H1 (cell line): ENCODE data around the gene RASL11B. TPM values are rescaled to one million over a fixed set of nuclear protein-coding genes. Genes with fewer than 3 reads are reported as not detected.

ENCODE experiments used
- CTCF ChIA-PET: fragments of 300-600 bp; sonication (Branson Sonifier 250); formaldehyde crosslinking; loops from one replicate; lab custom pipeline; 2021; ENCODE audit not compliant: partially characterized antibody; lab: Charles Lee
- POLR2A ChIA-PET: fragments of 300-600 bp; sonication (Branson Sonifier 250); formaldehyde crosslinking; loops from one replicate; lab custom pipeline; 2021; ENCODE audit warnings: inconsistent platforms; ENCODE audit not compliant: partially characterized antibody; lab: Charles Lee
- DNase-seq, 2 experiments: peaks; one replicate each; pipeline versions ENCODE4 v3.0.0 to v3.0.0-alpha.2; 2010 to 2022; ENCODE audit warnings: low spot score in 2 of 2, low read depth in 1 of 2, mixed read lengths in 1 of 2
- FAIRE-seq: peaks from 2 replicates; lab custom pipeline; 2011; peaks lifted over from hg19 to GRCh38; lab: Jason Lieb, UNC
- H2AFZ ChIP-seq: 2 replicates; pipeline ENCODE4 v1.8.1; 2012; ENCODE audit warnings: low read length, inconsistent platforms
- H2AK5ac ChIP-seq: 2 replicates; pipeline ENCODE4 v1.6.1; 2013; ENCODE audit warnings: low read depth, low read length
- H2BK120ac ChIP-seq: replicated peaks from 2 replicates; pipeline ENCODE3; 2013; ENCODE audit warnings: low read depth, low read length, inconsistent platforms
- H2BK12ac ChIP-seq: 2 replicates; pipeline ENCODE4 v1.6.1; 2013; ENCODE audit warnings: low read depth, low read length
- H2BK15ac ChIP-seq: 2 replicates; pipeline ENCODE4 v1.6.1; 2013; ENCODE audit warnings: low read length
- H2BK20ac ChIP-seq: 2 replicates; pipeline ENCODE4 v1.6.1; 2013; ENCODE audit warnings: low read length
- H2BK5ac ChIP-seq: 2 replicates; pipeline ENCODE4 v1.6.1; 2013; ENCODE audit warnings: low read depth, low read length
- H3K14ac ChIP-seq: 2 replicates; pipeline ENCODE4 v1.6.1; 2013; ENCODE audit warnings: inconsistent platforms; ENCODE audit not compliant: insufficient read length
- H3K18ac ChIP-seq: 2 replicates; pipeline ENCODE4 v1.6.1; 2013; ENCODE audit warnings: low read length; ENCODE audit errors: extremely low read depth
- H3K23ac ChIP-seq: 2 replicates; pipeline ENCODE4 v1.6.1; 2013; ENCODE audit warnings: inconsistent platforms; ENCODE audit not compliant: insufficient read length
- H3K23me2 ChIP-seq: 2 replicates; pipeline ENCODE4 v1.6.1; 2013; ENCODE audit warnings: low read depth, low read length
- H3K27ac ChIP-seq: 2 replicates; pipeline ENCODE4 v1.6.1; 2011; ENCODE audit warnings: low read depth, low read length, inconsistent platforms
- H3K27me3 ChIP-seq, 4 experiments: replicated peaks in 1 of 4; 1 replicate in 1 of 4; 2 replicates in 3 of 4; pipeline versions ENCODE4 v1.6.1 to v1.8.1; 2011 to 2013; ENCODE audit warnings: low read length in 3 of 4, mild to moderate bottlenecking in 3 of 4, inconsistent platforms in 2 of 4, mixed read lengths in 2 of 4, moderate library complexity in 1 of 4; ENCODE audit not compliant: control insufficient read depth in 3 of 4, insufficient read depth in 3 of 4; ENCODE audit errors: extremely low read depth in 1 of 4
- H3K36me3 ChIP-seq, 4 experiments: 2 replicates each; pipeline versions ENCODE4 v1.6.1 to v1.8.1; 2011 to 2013; ENCODE audit warnings: mild to moderate bottlenecking in 4 of 4, low read length in 3 of 4, moderate library complexity in 2 of 4, control low read depth in 1 of 4, inconsistent platforms in 1 of 4; ENCODE audit not compliant: insufficient read depth in 4 of 4, control insufficient read depth in 2 of 4
- H3K4ac ChIP-seq: replicated peaks from 2 replicates; pipeline ENCODE3; 2013; ENCODE audit warnings: low read length, low read depth, mixed read lengths, inconsistent platforms; ENCODE audit not compliant: insufficient read length
- H3K4me1 ChIP-seq, 4 experiments: replicated peaks in 1 of 4; 1 replicate in 1 of 4; 2 replicates in 3 of 4; pipeline versions ENCODE4 v1.6.1 to v1.8.1; 2011 to 2013; ENCODE audit warnings: low read length in 3 of 4, inconsistent platforms in 2 of 4, mixed read lengths in 1 of 4; ENCODE audit not compliant: insufficient read depth in 4 of 4, control insufficient read depth in 3 of 4
- H3K4me2 ChIP-seq, 2 experiments: 2 replicates each; pipeline versions ENCODE4 v1.6.1 to v1.8.1; 2011 to 2013; ENCODE audit warnings: low read depth in 2 of 2, low read length in 2 of 2, control low read depth in 1 of 2, inconsistent platforms in 1 of 2, mild to moderate bottlenecking in 1 of 2; ENCODE audit not compliant: insufficient read depth in 1 of 2
- H3K4me3 ChIP-seq, 4 experiments: fragments of 200-600, 300-600 bp in 1 of 4; sonication (generic), shearing (Covaris generic), sonication (Bioruptor Twin) in 1 of 4; 2 replicates each; pipeline versions ENCODE4 v1.5.1 to v1.8.1; 2011 to 2016; ENCODE audit warnings: low read length in 4 of 4, low read depth in 3 of 4, control low read depth in 2 of 4, inconsistent platforms in 2 of 4, mild to moderate bottlenecking in 2 of 4, mixed read lengths in 1 of 4, moderate library complexity in 1 of 4; ENCODE audit not compliant: insufficient read depth in 2 of 4; ENCODE audit errors: extremely low read depth in 1 of 4
- H3K56ac ChIP-seq: replicated peaks from 2 replicates; pipeline ENCODE3; 2013; ENCODE audit warnings: low read depth, mild to moderate bottlenecking, mixed read lengths, low read length, inconsistent platforms; ENCODE audit not compliant: insufficient read length
- H3K79me1 ChIP-seq: 2 replicates; pipeline ENCODE4 v1.6.1; 2013; ENCODE audit warnings: low read depth, low read length, control low read depth
- H3K79me2 ChIP-seq, 2 experiments: 2 replicates each; pipeline versions ENCODE4 v1.6.1 to v1.8.1; 2012 to 2013; ENCODE audit warnings: low read length in 2 of 2, mild to moderate bottlenecking in 2 of 2, inconsistent platforms in 1 of 2; ENCODE audit not compliant: insufficient read depth in 2 of 2, control insufficient read depth in 1 of 2
- H3K9ac ChIP-seq, 4 experiments: replicated peaks in 1 of 4; 1 replicate in 1 of 4; 2 replicates in 3 of 4; pipeline versions ENCODE4 v1.6.1 to v1.8.1; 2011 to 2013; ENCODE audit warnings: low read depth in 3 of 4, low read length in 3 of 4, control low read depth in 2 of 4, mild to moderate bottlenecking in 2 of 4, moderate library complexity in 2 of 4, inconsistent platforms in 1 of 4; ENCODE audit errors: extremely low read depth in 1 of 4
- H3K9me3 ChIP-seq, 2 experiments: 2 replicates each; pipeline versions ENCODE4 v1.6.1 to v1.8.1; 2012 to 2013; ENCODE audit warnings: mild to moderate bottlenecking in 2 of 2, moderate library complexity in 2 of 2, control low read depth in 1 of 2, inconsistent platforms in 1 of 2, low read depth in 1 of 2, low read length in 1 of 2, mixed read lengths in 1 of 2; ENCODE audit not compliant: insufficient read depth in 2 of 2
- H4K20me1 ChIP-seq, 2 experiments: replicated peaks in 1 of 2; 2 replicates each; pipeline versions ENCODE3 to v1.8.1; 2011 to 2013; ENCODE audit warnings: inconsistent platforms in 2 of 2, low read length in 2 of 2, mild to moderate bottlenecking in 1 of 2; ENCODE audit not compliant: insufficient read depth in 2 of 2, control insufficient read depth in 1 of 2
- H4K5ac ChIP-seq: 2 replicates; pipeline ENCODE4 v1.6.1; 2013; ENCODE audit warnings: low read length, low read depth, mixed read lengths, inconsistent platforms; ENCODE audit not compliant: insufficient read length
- H4K8ac ChIP-seq: 2 replicates; pipeline ENCODE4 v1.8.0; 2013; ENCODE audit warnings: mild to moderate bottlenecking, moderate library complexity, low read length, inconsistent platforms; ENCODE audit not compliant: insufficient read depth; ENCODE audit errors: extremely low read depth
- H4K91ac ChIP-seq: replicated peaks from 2 replicates; pipeline ENCODE3; 2013; ENCODE audit warnings: low read length, mixed read lengths, inconsistent platforms; ENCODE audit not compliant: insufficient read length
- ATF2 ChIP-seq: IDR thresholded peaks from 2 replicates; pipeline ENCODE4 v1.6.1; 2012; ENCODE audit warnings: low read length, inconsistent platforms
- BCL11A ChIP-seq, 2 experiments: IDR thresholded peaks; one replicate each; pipeline ENCODE4 v1.6.1; 2011; ENCODE audit warnings: low read depth in 2 of 2, low read length in 2 of 2, mild to moderate bottlenecking in 2 of 2
- CHD2 ChIP-seq: IDR thresholded peaks from 2 replicates; pipeline ENCODE4 v1.6.1; 2012; ENCODE audit warnings: low read length, improper control_type of control experiment
- CREB1 ChIP-seq: IDR thresholded peaks from 2 replicates; pipeline ENCODE4 v1.6.1; 2012; ENCODE audit warnings: inconsistent platforms
- CTBP2 ChIP-seq: IDR thresholded peaks from 2 replicates; pipeline ENCODE4 v1.7.0; 2011; ENCODE audit warnings: borderline replicate concordance, mild to moderate bottlenecking, moderate library complexity, mixed read lengths, low read length; ENCODE audit not compliant: insufficient read depth, insufficient read length
- EGR1 ChIP-seq: IDR thresholded peaks from 2 replicates; pipeline ENCODE4 v1.6.1; 2011; ENCODE audit warnings: low read depth, low read length, borderline replicate concordance
- KDM1A ChIP-seq: fragments of 200-600, 300-600 bp; sonication (generic); IDR thresholded peaks from 2 replicates; pipeline ENCODE4 v1.7.1; 2016; ENCODE audit warnings: mild to moderate bottlenecking, low read length, borderline replicate concordance
- POLR2A ChIP-seq, 2 experiments: IDR thresholded peaks; 1 replicate in 1 of 2; 2 replicates in 1 of 2; pipeline ENCODE4 v1.6.1; 2011; ENCODE audit warnings: low read depth in 2 of 2, low read length in 2 of 2, mild to moderate bottlenecking in 2 of 2; ENCODE audit errors: control extremely low read depth in 1 of 2
- RAD21 ChIP-seq, 2 experiments: IDR thresholded peaks in 1 of 2; conservative IDR thresholded peaks in 1 of 2; 2 replicates each; pipeline ENCODE4 v1.6.1; 2011; ENCODE audit warnings: low read depth in 2 of 2, low read length in 2 of 2, improper control_type of control experiment in 1 of 2, inconsistent platforms in 1 of 2, mild to moderate bottlenecking in 1 of 2, moderate library complexity in 1 of 2
- SIX5 ChIP-seq: IDR thresholded peaks from 2 replicates; pipeline ENCODE4 v1.6.1; 2011; ENCODE audit warnings: mild to moderate bottlenecking, low read depth, low read length
- SRF ChIP-seq: IDR thresholded peaks from 2 replicates; pipeline ENCODE4 v1.6.1; 2011; ENCODE audit warnings: mild to moderate bottlenecking, low read depth, low read length, moderate library complexity
- TAF1 ChIP-seq: IDR thresholded peaks from 2 replicates; pipeline ENCODE4 v1.6.1; 2011; ENCODE audit warnings: mild to moderate bottlenecking, low read depth, low read length
- WGBS, 2 experiments: shearing (Covaris generic) in 1 of 2; methylation state at CpG; one replicate each; pipeline versions ENCODE4 v1.1.6 to v1.1.7; 2013 to 2015; ENCODE audit warnings: low lambda C conversion rate in 2 of 2, mixed read lengths in 2 of 2, inconsistent platforms in 1 of 2, low coverage in 1 of 2, missing lambda C conversion rate in 1 of 2; ENCODE audit not compliant: insufficient replicate concordance in 2 of 2, insufficient coverage in 1 of 2, insufficient read length in 1 of 2; ENCODE audit errors: extremely low coverage in 1 of 2, missing lambda C conversion rate in 1 of 2; 5-methylcytosine and 5-hydroxymethylcytosine counted together
- polyA plus RNA-seq, 7 experiments: library from polyadenylated mRNA; depleted of rRNA in 3 of 7; stranded (reverse) in 5 of 7; unstranded in 2 of 7; fragments of >200 nt in 5 of 7; fragments of 200-250 nt in 2 of 7; gene quantifications; 1 replicate in 5 of 7; 2 replicates in 1 of 7; 4 replicates in 1 of 7; pipeline versions ENCODE4 v1.2.1 to v1.2.3, GENCODE V29; 2011 to 2013; ENCODE audit warnings: missing spikeins in 2 of 7, mixed read lengths in 2 of 7
- total RNA-seq: library from RNA; stranded (reverse); fragmentation: NEBNext Ultra II Directional; extraction: Animal tissue kit (Norgen Biotek cat#: 25700); gene quantifications from 2 replicates; pipeline ENCODE4 v1.2.1, GENCODE V29; 2021

The RASL11B gene
- total and polyA plus RNA-seq, 2 of the 8 experiments (the other 6 are each of a cell fraction or from before 2014, with no cell fraction given): 49.8 to 75.5 TPM

- no peak for DNase-seq
- no peak overlapping the region for H2AFZ ChIP-seq
- CTCF ChIA-PET: no interaction called here
These were observed 39.5 kb upstream of the RASL11B start for GRCh38 chr4:52822583-52822971.

More at GRCh38 chr4:52822583-52822971, 39.5 kb upstream of the RASL11B start:
- WGBS, 2 experiments: 85% methylated on average over 2 of the region's 2 CpGs; no CpG with 5 or more reads in 1 of the 2 experiments
- H2BK5ac ChIP-seq: no peak overlapping the region
- no peak overlapping the region for H3K56ac ChIP-seq
- no peak overlapping the region for H3K23ac ChIP-seq
- no peaks in the 10 kb centered on the region for H3K23me2 ChIP-seq
- H2AK5ac ChIP-seq: no peak overlapping the region
- no peak overlapping the region for H2BK12ac ChIP-seq
- H3K79me2 ChIP-seq: no peaks in the 10 kb centered on the region
- no peak overlapping the region for H3K18ac ChIP-seq
- FAIRE-seq: no peak
- H3K14ac ChIP-seq: no peak overlapping the region
- H3K27me3 ChIP-seq: no peaks in the 10 kb centered on the region
- no peaks in the 10 kb centered on the region; a peak in 1 of 4 replicates for H3K9me3 ChIP-seq
- no peaks in the 10 kb centered on the region for H3K36me3 ChIP-seq
- H2BK15ac ChIP-seq: no peak overlapping the region
- no peaks in the 10 kb centered on the region for H3K4me1 ChIP-seq
- no peak overlapping the region for H3K4me2 ChIP-seq
- no peak overlapping the region for H3K27ac ChIP-seq
- H3K79me1 ChIP-seq: no peaks in the 10 kb centered on the region
- no peak overlapping the region for H3K4me3 ChIP-seq
- no peak overlapping the region for H4K5ac ChIP-seq
- H2BK120ac ChIP-seq: no peak overlapping the region
- TF ChIP-seq POLR2A (IDR thresholded peaks at IDR 0.05; ENCODE audit: control extremely low read depth in 1 of 2, low read depth in 2 of 2, low read length in 2 of 2) (no peak), SIX5 (no peak), ATF2 (no peak), EGR1 (no peak), CTBP2 (no peak), BCL11A (IDR thresholded peaks at IDR 0.05; ENCODE audit: low read depth in 2 of 2, low read length in 2 of 2) (no peak), RAD21 (IDR thresholded peaks at IDR 0.05 in 1 of 2, conservative IDR thresholded peaks at IDR 0.05 in 1 of 2; ENCODE audit: low read depth in 2 of 2, low read length in 2 of 2) (no peak), SRF (no peak), CREB1 (no peak), TAF1 (no peak), KDM1A (no peak), CHD2 (no peak)
- H4K91ac ChIP-seq: no peak overlapping the region
- H2BK20ac ChIP-seq: no peak overlapping the region
- no peak overlapping the region for H3K4ac ChIP-seq
- POLR2A ChIA-PET: interaction anchor here (0.7 to 4.2 kb wide), 3 partner anchors 10 to 41 kb away, joined by 3 to 26 read pairs (median 7); no protein-coding TSS in a partner anchor
- H3K9ac ChIP-seq: no peak overlapping the region
- H4K20me1 ChIP-seq: no peaks in the 10 kb centered on the region
- H4K8ac ChIP-seq: no peak overlapping the region
